GM10266 (cell line): Measurements from ENCODE around the gene COL4A1.

ENCODE experiments used
- DNase-seq: peaks from one replicate; pipeline ENCODE4 v3.0.0; 2012; ENCODE audit errors: extremely low spot score
- CTCF ChIP-seq: IDR thresholded peaks from 2 replicates; pipeline ENCODE4 v1.5.1; 2012; ENCODE audit warnings: mild to moderate bottlenecking, low read depth; ENCODE audit not compliant: control insufficient read depth, insufficient read depth; ENCODE audit errors: missing control alignments

The COL4A1 gene

GRCh38 chr13:110128546-110128945, 178.4 kb downstream of the COL4A1 start:
- TF ChIP-seq CTCF, result no peak
- DNase-seq, result no peak

GRCh38 chr13:110127986-110128511, 178.9 kb downstream of the COL4A1 start:
- no peak for DNase-seq
- no peak for TF ChIP-seq CTCF

- no peak for DNase-seq
- no peak for TF ChIP-seq CTCF
Measured at GRCh38 chr13:110126391-110126961, 180.5 kb downstream of the COL4A1 start.

- DNase-seq, result no peak
- TF ChIP-seq CTCF, result no peak
Measured at GRCh38 chr13:110125613-110126272, 181.2 kb downstream of the COL4A1 start.

GRCh38 chr13:110125157-110125556, 181.8 kb downstream of the COL4A1 start:
- no peak for DNase-seq
- TF ChIP-seq CTCF, result no peak

GRCh38 chr13:110124201-110124940, 182.6 kb downstream of the COL4A1 start:
- no peak for DNase-seq
- TF ChIP-seq CTCF, result no peak

GRCh38 chr13:110123041-110123809, 183.7 kb downstream of the COL4A1 start:
- no peak for DNase-seq
- TF ChIP-seq CTCF, result no peak
